Skeletal muscle satellite cell (primary cell): ENCODE data around the gene CBX6.

Experiments
- H3K27me3 ChIP-seq: 2 replicates; pipeline ENCODE4 v1.7.0; 2013; ENCODE audit warnings: low read length; ENCODE audit not compliant: control insufficient read depth, insufficient read depth
- H3K36me3 ChIP-seq: 2 replicates; pipeline ENCODE4 v1.7.0; 2013; ENCODE audit warnings: mild to moderate bottlenecking, control low read depth, low read length; ENCODE audit not compliant: insufficient read depth
- H3K4me1 ChIP-seq: 2 replicates; pipeline ENCODE4 v1.7.0; 2013; ENCODE audit warnings: low read length; ENCODE audit not compliant: control insufficient read depth, insufficient read depth
- H3K4me2 ChIP-seq: 2 replicates; pipeline ENCODE4 v1.7.0; 2013; ENCODE audit warnings: mild to moderate bottlenecking, low read length
- H3K4me3 ChIP-seq: 2 replicates; pipeline ENCODE4 v1.7.0; 2013; ENCODE audit warnings: low read length
- H3K9ac ChIP-seq: 2 replicates; pipeline ENCODE4 v1.7.0; 2013; ENCODE audit warnings: mild to moderate bottlenecking, low read depth, low read length, moderate library complexity
- H3K9me3 ChIP-seq: replicated peaks from 2 replicates; pipeline ENCODE4 v1.7.0; 2013; ENCODE audit warnings: mild to moderate bottlenecking, control low read depth, low read length

The CBX6 gene

GRCh38 chr22:38872831-38873248, 824 bp upstream of the CBX6 start:
- Histone ChIP-seq H3K4me2 (peak overlapping the region; percentile 99), H3K9ac (peak overlapping the region; percentile 84)

GRCh38 chr22:38871360-38872171, 450 bp downstream of the CBX6 start:
- H3K9ac ChIP-seq: peak overlapping the region; percentile 84
- no peaks in the 10 kb centered on the region for H3K9me3 ChIP-seq
- H3K36me3 ChIP-seq: peaks cover 25% of the 10 kb centered on the region
- H3K4me3 ChIP-seq: peak overlapping the region; percentile 94
- peak overlapping the region; percentile 99 for H3K4me2 ChIP-seq
- peaks cover 8% of the 10 kb centered on the region for H3K4me1 ChIP-seq
- peaks cover 26% of the 10 kb centered on the region for H3K27me3 ChIP-seq

More at GRCh38 chr22:38872831-38873248, 824 bp upstream of the CBX6 start:
- Histone ChIP-seq H3K27me3 (peaks cover 26% of the 10 kb centered on the region), H3K36me3 (peaks cover 15% of the 10 kb centered on the region), H3K9me3 (no peaks in the 10 kb centered on the region), H3K4me1 (peaks cover 8% of the 10 kb centered on the region), H3K4me3 (peak overlapping the region; percentile 94)

- Histone ChIP-seq H3K9me3 (no peaks in the 10 kb centered on the region), H3K4me1 (peaks cover 8% of the 10 kb centered on the region), H3K36me3 (peaks cover 28% of the 10 kb centered on the region), H3K27me3 (peaks cover 21% of the 10 kb centered on the region), H3K9ac (peak overlapping the region; percentile 81), H3K4me2 (peak overlapping the region; percentile 99), H3K4me3 (peak overlapping the region; percentile 94)
Observed at GRCh38 chr22:38870791-38871359, 1.1 kb downstream of the CBX6 start.

- H3K4me2 ChIP-seq: peak overlapping the region; percentile 99
- H3K36me3 ChIP-seq: peaks cover 28% of the 10 kb centered on the region
- no peaks in the 10 kb centered on the region for H3K9me3 ChIP-seq
- H3K9ac ChIP-seq: peak overlapping the region; percentile 81
- H3K4me1 ChIP-seq: peaks cover 8% of the 10 kb centered on the region
- H3K27me3 ChIP-seq: peaks cover 21% of the 10 kb centered on the region
- H3K4me3 ChIP-seq: peak overlapping the region; percentile 94
Observed at GRCh38 chr22:38870312-38870741, 1.7 kb downstream of the CBX6 start.

GRCh38 chr22:38869663-38870062, 2.4 kb downstream of the CBX6 start:
- Histone ChIP-seq H3K4me1 (peaks cover 12% of the 10 kb centered on the region), H3K27me3 (peaks cover 15% of the 10 kb centered on the region), H3K4me3 (no peak overlapping the region), H3K9ac (no peak overlapping the region), H3K36me3 (peaks cover 28% of the 10 kb centered on the region), H3K4me2 (no peak overlapping the region), H3K9me3 (no peaks in the 10 kb centered on the region)

GRCh38 chr22:38868886-38869381, 3.1 kb downstream of the CBX6 start:
- H3K4me1 ChIP-seq: peaks cover 17% of the 10 kb centered on the region
- no peak overlapping the region for H3K9ac ChIP-seq
- H3K4me3 ChIP-seq: no peak overlapping the region
- H3K4me2 ChIP-seq: no peak overlapping the region
- H3K27me3 ChIP-seq: peaks cover 8% of the 10 kb centered on the region
- H3K9me3 ChIP-seq: no peaks in the 10 kb centered on the region
- H3K36me3 ChIP-seq: peaks cover 28% of the 10 kb centered on the region

- Histone ChIP-seq H3K4me1 (peaks cover 17% of the 10 kb centered on the region), H3K36me3 (peaks cover 28% of the 10 kb centered on the region)
Observed at GRCh38 chr22:38868286-38868721, 3.7 kb downstream of the CBX6 start.

GRCh38 chr22:38867471-38868285, 4.3 kb downstream of the CBX6 start:
- Histone ChIP-seq H3K9ac (no peak overlapping the region), H3K4me2 (no peak overlapping the region), H3K36me3 (peaks cover 28% of the 10 kb centered on the region)

More at GRCh38 chr22:38868286-38868721, 3.7 kb downstream of the CBX6 start:
- Histone ChIP-seq H3K4me3 (no peak overlapping the region), H3K9ac (no peak overlapping the region), H3K4me2 (no peak overlapping the region), H3K27me3 (peaks cover 2% of the 10 kb centered on the region), H3K9me3 (no peaks in the 10 kb centered on the region)

GRCh38 chr22:38867124-38867455, 4.9 kb downstream of the CBX6 start:
- Histone ChIP-seq H3K4me2 (no peak overlapping the region), H3K36me3 (peaks cover 28% of the 10 kb centered on the region), H3K27me3 (no peaks in the 10 kb centered on the region), H3K4me3 (no peak overlapping the region), H3K9me3 (no peaks in the 10 kb centered on the region), H3K9ac (no peak overlapping the region), H3K4me1 (peaks cover 22% of the 10 kb centered on the region)

More at GRCh38 chr22:38867471-38868285, 4.3 kb downstream of the CBX6 start:
- Histone ChIP-seq H3K4me1 (peaks cover 20% of the 10 kb centered on the region), H3K4me3 (no peak overlapping the region), H3K9me3 (no peaks in the 10 kb centered on the region), H3K27me3 (no peaks in the 10 kb centered on the region)

- no peaks in the 10 kb centered on the region for H3K9me3 ChIP-seq
- peaks cover 28% of the 10 kb centered on the region for H3K36me3 ChIP-seq
- peaks cover under 1% of the 10 kb centered on the region for H3K27me3 ChIP-seq
- H3K4me2 ChIP-seq: no peak overlapping the region
- no peak overlapping the region for H3K4me3 ChIP-seq
- no peak overlapping the region for H3K9ac ChIP-seq
- H3K4me1 ChIP-seq: peaks cover 22% of the 10 kb centered on the region
Observed at GRCh38 chr22:38866399-38867123, 5.5 kb downstream of the CBX6 start.
